Stimulated activated CD4-positive, alpha-beta T cell treated with anti-CD3 and anti-CD28 coated beads, Interleukin-4, amount 100 ng/mL, for 4 hours (primary cell): ENCODE measurements around the gene CAMK1D.

Source experiments
- DNase-seq, 2 experiments: peaks; one replicate each; pipeline ENCODE4 v3.0.0-alpha.2; 2020

Gene CAMK1D

DNA sequence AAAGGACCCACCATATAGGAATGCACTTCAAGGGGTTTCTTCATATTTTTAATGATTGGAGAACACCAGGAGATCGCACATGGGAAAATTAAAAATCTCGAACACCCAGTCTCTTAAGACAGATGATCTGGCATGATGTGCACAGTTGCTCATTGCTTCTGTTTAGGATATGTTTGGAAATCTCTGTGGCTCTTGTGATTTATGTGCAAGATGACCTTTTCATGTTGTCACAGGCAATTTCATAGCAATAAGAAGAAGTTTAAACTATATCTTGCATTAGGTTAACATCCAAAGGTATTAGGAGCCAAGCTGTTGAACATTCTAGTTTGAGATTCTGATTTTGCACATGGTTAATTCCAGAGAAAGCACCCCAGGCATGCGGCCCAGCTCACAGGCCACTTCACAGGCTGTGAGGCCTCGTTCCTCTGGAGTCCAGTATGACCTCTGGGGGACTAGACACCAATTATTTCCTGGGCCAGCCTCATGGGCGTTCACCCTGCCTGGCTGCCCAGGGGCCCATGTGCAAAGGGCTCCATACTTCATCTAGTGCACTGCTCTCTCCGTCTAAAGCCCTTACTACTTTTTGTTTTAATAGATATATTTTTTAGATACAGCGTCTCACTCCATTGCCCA lies 28.4 kb downstream of the CAMK1D start:
- no peak for DNase-seq

DNA sequence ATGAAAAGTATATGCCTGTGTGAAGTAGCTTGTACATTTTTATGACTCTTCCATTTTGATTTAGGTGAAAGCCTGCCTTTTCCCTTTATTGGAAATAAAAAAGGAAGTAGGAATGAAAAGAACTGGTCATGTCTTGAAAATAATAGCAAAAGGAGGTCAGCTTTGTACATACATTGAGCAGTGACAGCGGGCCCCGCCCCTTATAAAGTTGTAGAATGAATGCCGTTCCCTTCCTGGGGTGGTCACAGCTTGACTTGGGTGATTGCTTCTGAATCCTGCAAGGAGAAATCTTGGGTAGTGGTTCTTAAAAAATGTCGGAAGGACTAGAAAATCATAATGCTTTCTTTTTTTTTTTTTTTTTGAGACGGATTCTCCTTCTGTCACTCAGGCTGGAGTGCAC lies 31.7 kb downstream of the CAMK1D start:
- no peak for DNase-seq

DNA sequence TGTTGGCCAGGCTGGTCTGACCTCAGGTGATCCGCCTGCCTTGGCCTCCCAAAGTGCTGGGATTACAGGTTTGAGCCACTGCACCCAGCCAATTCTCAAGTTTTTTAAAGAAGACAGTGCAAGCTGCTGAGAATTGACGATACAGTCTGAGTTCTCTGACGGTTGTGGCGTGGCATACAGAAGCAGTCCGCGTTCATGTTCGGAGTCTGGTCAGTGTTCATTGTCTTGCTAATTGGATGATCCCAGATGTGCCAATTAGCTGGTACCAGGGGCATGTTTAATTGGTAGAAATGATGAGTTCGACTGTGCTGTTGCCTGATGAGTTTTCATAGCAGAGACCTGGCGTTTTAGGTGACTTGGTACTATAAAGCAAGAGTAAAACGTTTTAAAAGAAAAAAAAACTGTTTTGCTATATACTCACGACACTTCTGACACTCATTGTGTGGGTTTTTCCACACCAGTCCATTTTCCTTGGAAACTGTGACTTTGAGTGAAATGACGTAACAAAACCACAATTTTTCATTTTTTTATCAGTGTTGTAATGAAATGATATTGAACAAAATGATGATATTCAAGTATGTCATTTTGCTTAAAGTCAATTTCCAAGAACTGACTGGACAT lies 32.3 kb downstream of the CAMK1D start:
- DNase-seq = no peak

DNA sequence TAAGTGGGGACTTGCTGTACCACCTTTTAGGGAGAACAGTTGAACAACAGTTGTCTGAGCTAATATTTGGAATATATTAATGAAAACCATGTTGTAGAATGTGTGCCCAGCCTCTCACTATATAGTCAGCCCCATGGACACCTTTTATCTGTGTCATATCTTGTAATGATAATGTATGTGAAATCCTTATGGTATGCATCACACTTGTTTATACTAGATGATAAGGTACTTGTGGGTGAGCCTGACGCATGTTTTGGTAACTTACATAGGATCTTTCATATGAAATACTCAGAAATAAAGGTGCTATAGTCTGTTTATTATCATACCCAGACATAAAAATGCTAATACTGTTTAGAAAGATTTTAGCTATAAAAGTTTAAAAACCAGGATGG lies 32.8 kb downstream of the CAMK1D start:
- no peak for DNase-seq

DNA sequence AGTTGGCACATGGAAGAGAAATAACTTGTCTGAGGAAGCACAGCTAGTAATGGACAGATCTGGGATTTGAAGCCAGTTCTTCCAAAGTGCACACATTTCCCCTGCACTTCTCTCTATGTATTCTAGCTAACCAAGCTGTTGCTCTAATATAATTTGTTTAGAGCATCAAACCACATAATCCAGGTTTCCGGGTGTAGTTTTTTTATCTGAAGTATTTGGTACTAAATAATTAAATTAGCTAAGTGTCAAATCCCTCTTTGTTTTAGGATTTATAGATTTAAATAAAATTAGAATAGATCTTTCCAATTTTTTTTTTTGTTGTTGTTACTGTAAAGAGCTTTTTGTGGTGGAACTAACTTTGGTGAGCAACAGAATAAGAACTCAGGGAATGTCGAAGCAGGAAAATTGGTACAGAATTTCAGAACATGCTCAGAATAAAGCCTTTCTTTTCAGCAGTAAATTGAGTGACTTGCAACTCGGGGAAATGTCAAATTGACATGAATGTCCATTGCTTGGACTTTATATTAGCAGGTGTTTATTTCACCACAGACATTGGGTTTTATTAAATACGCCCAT lies 33.7 kb downstream of the CAMK1D start:
- DNase-seq = no peak

DNA sequence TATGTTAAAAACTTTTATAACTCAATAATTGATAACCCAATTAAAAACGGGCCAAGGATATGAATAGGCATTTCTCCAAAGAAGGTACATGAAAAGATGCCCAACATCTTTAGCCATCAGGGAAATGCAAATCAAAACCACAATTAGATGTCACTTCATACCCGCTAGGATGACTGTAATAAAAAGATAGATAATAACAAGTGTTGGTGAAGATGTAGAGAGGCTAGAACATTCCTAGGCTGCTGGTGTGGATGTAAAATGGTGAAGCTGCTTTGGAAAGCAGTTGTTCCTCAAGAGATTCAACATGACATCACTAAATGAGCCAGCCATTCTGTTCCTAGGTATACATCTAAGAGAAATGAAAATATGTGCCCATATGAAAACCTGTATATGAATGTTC lies 35.6 kb downstream of the CAMK1D start:
- DNase-seq = no peak

DNA sequence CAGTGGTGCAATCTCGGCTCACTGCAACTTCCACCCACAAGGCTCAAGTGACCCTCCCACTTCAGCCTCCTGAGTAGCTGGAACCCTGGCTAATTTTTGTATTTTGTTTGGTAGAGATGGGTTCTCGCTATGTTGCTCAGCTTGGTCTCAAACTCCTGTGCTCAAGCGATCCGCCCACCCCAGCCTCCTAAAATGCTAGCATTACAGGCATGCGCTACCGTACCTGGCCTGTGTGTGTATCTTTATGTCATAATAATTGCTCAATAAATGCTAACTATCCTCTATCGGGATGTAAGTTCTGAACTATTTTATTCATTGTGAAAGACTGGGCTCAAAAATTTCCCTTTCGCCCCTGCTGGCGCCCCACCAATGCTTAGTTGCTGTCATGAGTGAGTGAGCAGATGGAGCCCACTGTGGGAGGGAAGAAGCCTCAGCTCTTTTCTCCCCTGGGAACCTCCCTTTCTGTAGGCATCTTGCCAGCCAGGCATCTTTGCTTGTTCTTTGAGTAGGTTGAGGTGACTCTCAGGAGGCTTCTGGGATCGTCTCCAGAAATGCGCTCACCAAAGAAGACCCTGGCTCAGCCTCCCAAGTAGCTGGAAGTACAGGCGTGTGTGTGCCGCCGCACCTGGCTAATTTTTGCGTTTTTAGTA lies 38.3 kb downstream of the CAMK1D start:
- DNase-seq = no peak

DNA sequence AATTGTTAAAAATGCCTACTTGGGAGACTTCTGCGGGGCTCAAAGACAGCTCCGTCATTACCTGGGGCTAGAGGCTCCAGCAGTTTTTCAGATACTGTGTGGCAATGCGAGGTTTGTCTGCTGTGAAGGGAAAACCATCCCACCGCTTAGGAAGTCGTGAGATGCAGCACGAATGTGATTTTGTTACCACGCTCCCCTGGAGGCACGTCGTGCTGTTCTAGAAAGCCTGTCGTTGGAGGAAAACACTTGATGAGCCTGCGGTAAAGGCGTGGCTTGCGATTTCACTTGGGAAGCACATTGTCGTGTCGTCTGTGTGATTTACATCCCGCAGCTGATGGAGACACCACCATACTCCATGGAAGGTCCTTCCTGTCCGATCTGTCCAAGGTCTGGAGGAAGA lies 39.3 kb downstream of the CAMK1D start:
- DNase-seq = no peak

DNA sequence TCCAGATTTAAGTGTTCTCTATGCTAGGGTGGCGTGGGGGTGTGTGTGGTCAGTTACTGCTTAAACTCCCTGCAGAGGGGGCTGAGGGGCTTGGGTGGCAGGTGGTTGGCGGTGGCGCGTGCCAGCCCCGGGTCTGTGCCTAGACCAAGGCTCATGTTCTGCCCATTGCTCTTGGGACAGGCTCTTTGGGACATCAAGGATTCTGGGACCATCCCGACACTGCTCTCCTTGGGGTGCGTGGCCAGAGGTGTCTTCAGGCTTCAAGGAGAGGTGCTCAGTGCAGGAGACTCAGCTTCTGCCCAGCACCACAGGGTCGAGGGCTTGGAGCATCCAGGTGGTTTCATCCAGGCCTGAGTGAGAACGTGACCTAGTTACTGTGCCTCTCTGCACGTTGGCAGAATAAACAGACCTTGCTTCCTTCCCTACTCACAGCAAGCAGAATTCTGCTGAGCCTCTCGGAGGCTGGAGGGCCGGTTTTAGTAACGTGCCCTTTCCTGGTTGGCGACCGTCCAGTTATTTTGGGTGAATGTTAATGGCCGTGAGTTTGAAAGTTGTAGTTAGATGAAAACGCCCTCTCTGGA lies 39.9 kb downstream of the CAMK1D start:
- DNase-seq = no peak

DNA sequence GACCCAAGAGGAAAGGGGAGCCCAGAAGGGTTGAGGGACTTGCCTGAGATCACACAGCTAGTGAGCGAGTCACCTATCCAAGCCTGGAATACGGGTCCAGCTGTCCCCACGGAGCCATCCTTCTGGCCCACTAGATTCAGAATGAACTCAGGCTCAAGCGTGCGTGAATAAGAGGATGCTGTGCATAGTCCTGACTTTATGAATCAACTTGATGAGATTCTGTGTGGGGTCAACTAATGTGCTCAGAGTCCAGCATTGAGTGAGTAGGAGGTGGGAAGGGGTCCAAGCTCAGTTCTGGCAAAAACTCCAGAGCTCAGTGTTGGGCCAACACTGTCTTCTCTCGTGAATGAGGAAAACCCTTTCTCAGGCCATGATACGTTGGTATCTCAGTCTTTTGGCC lies 41.4 kb downstream of the CAMK1D start:
- DNase-seq = no peak

DNA sequence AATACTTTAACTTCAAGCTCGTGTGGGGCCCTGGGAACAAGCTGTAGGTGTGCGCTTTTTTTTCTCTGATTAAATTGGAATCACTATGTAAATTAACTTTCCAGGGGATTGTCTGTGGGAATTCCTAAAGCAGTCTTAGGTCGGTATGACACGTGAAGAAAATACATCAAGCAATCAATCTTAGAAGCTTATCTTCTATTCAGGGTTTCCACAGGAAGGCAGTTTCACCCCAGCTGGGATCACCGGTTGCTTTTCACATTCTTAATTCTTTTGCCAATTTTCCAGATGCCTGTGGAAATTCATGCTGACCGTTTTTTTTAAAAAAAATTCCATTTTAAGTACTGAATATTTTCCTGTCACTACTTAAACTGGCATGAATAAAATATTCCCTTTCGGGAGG lies 41.9 kb downstream of the CAMK1D start:
- no peak for DNase-seq

DNA sequence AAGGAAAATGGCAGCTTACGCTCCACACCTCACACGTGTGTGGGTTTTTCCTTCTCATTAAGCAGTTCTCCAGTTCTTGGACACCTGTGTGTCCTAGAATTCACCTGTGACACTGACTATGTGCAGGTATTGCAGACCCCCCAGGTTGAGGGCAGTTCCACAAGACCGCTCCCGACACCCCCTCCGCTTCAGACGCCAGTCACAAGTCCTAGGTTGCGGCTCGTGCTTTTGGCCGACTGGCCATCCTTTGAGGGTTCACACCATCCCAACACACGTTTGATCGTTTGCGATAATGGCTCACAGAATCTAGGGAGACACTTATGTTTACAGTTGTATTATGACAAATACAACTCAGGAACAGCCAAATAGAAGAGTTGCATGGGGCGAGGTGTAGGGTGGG lies 44.5 kb downstream of the CAMK1D start:
- DNase-seq = no peak

DNA sequence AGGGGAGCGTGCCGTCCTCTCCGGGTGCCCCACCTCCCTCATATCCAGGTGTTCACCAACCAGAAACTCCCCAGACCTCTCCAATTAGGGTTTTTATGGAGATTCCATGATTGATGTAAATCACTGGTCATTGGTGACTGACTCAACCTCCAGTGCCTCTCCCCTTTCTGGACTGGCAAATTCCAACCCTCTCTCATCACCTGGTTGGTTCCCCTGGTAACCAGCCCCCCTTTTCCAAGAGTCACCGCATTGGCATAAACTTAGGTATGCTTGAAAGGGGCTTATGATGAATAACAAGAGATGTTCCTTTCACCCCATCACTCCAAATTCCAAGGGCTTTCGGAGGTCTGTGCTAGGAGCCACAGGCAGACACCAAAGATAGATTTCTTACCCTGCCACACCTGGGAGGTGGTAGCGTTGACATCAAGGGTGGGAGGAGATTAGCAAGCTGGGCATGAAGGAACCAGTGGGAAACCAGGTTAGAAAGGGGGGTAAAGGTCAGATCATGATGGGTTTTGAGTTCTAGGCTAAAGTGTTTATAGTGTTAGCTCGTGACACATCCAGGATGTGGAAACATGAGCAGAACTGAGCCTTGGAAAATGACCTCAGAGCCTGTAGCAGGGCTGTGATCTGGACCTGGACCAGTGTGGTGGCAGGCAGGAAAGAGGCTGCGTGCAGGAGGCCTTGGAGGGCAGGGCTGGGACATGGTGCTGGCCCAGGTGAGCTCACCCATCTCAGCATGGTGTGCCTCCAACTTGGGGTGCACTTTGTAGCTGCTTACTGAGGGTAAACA lies 45.1 kb downstream of the CAMK1D start:
- DNase-seq = no peak

DNA sequence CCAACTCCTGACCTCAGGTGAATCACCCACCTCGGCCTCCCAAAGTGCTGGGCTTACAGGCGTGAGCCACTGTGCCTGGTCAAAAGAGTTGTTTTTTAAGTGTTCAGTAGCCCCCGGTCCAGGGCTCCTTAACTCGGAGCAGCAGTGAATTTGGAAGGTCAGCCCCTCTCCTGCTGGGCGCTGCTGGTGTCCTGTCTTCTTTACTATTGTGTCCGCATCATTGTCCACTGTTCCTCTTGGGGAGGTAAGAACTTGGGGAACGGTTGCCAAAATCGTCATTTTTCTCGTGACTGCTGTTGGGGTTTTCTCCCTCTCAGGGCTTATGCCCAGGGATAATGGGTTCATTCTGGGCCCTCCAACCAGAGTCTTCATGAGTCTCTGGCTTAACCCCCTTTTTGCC lies 46.7 kb downstream of the CAMK1D start:
- DNase-seq = no peak

DNA sequence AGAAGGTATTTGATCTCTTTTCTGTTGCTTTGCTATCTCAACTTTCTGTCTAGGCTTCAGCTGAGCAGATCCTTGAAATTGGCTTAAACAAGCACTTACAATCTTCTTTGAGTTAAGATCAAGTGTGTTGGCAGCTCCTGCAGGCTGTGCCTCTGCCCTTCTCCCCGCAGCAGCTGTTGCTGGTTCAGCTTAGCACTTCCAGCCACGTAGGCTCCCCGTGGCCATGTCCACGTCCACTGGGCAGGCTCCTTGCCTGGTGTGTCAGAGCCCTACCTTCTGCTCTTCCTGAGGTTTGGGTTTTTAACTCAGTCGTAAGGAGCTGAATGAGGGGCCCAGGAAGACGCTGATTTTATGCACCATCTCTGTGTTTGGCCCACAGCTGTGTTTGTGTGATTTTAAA lies 47.2 kb downstream of the CAMK1D start:
- DNase-seq = no peak

DNA sequence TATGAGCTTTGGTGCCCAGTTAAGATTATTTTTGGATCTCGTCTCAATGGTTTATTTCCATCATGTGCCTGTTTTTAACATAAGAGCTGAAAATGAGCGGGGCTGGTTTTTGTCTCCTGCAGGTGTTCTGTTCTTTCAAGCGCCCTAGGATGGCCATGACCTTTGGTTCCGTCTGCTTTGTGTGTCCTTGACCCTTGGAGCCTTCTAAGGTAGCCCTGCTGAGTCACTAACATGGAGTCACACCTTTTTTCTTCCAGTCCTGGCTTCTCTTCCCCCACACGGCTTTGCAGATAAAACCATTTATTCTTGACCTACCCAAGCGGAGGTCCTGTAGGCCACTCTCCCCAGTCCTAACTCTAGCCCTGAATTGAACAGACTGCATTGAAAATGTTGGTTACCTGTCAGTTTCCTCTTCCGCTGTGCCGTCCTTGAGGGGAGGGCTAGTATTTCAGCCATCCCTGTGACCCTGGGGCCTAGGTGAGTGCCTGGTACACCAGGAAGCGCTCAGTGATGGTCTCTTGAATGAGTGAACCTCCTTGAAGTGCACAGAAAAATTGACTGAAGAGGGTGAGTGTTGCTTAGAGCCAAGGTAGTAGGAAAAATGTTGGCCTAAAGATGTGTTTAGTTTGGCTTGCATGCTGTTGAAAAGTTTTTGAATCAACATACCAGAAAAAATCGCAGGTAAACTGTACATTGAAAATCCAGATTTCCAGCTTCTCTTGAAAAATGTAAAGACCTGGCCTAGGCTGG lies 48.0 kb downstream of the CAMK1D start:
- DNase-seq = no peak

DNA sequence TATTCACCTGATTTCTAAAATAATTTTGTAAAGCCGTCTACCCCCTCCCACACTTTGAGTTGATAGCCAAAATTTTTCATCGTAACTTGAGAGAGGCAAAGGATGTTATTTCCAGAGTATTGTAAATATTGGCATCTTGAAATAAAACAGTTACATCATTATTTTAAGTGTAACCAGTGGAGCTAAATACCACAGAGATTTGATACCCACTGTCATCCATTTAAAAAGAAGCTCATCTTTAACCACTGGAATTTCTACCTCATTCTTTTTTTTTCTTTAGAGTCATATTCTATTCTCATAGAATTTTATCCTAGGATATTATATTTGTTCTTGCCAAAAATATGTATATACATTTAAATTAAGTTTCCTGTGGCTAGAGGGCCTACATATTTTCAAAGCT lies 48.6 kb downstream of the CAMK1D start:
- no peak for DNase-seq

DNA sequence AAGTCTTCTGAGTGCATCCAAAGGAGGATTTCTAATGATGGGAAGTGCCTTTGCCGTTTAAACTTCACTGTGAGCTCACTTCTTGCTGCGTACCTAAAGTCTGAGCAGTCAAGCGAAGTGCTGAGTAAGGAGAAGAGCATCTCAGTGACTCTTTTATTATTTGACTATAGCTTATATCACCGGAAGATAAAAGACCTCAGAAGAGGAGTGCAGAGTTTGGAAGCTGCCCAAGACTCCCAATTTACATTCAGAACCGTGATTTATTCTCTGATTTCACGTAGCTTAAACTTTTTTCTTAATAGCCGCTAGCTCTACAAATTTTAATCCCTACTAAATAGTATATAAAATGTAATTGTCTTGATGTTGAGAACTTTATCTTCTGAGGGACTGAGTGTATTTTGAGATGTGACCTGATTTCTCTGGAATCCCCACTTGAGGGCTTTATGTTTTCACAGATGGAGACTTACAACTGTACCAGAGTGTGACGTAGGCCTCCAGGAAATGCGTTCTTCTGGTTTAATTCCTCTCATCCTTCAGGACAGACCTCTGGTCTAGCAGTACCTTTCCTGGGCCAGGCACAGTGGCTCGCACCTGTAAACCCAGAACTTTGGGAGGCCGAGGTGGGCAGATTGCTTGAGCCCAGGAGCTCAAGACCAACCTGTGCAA lies 51.1 kb downstream of the CAMK1D start:
- DNase-seq = no peak

DNA sequence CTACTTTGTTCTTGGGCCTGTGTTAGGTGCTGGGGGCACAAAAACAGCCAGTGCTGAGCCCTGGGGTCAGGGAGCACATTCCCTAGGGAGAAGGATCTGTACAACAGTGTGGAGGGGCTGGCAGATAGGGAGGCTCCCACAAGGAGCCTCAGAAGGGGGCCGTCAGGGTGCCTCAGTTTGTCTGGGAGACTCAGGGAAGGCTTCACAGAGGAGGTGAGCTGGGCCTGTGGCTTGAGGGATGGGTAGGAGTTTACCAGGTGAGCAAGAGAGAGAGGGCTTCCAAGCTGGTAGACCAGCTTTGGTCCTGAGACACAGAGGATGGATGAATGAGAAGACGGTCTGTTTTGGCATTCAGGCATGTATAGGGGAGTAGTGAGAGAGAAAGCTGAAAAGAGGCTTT lies 52.1 kb downstream of the CAMK1D start:
- DNase-seq = no peak

DNA sequence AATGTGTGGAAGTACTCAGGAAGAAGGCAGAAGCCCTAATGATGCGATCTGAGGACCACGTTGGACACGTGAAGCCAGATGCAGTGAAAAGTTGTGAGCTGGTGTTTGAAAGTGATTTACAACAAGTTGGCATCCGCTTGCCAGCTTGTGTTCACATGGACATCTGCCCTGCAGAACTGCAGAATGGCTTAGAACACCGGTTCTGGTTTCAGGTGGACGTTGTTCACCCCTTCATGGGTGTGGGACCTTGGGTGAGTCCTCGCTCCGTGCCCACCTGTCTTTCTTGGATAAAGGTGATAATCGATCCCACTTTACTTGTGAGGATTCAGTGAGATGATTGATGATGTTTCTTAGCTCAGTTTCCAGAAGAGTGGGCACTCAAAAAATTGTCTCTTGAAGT lies 53.8 kb downstream of the CAMK1D start:
- DNase-seq = no peak
